Activated CD4-positive, alpha-beta T cell treated with anti-CD3 and anti-CD28 coated beads, Interleukin-2, amount 50 U/mL, for 16 hours (primary cell): Measurements from ENCODE around the gene GPR78.
A peak's percentile ranks its signal among the peaks of the same experiment; 100 is the strongest.

Source experiments
- DNase-seq: peaks from one replicate; pipeline ENCODE4 v3.0.0-alpha.2; 2020

GPR78 gene

DNA sequence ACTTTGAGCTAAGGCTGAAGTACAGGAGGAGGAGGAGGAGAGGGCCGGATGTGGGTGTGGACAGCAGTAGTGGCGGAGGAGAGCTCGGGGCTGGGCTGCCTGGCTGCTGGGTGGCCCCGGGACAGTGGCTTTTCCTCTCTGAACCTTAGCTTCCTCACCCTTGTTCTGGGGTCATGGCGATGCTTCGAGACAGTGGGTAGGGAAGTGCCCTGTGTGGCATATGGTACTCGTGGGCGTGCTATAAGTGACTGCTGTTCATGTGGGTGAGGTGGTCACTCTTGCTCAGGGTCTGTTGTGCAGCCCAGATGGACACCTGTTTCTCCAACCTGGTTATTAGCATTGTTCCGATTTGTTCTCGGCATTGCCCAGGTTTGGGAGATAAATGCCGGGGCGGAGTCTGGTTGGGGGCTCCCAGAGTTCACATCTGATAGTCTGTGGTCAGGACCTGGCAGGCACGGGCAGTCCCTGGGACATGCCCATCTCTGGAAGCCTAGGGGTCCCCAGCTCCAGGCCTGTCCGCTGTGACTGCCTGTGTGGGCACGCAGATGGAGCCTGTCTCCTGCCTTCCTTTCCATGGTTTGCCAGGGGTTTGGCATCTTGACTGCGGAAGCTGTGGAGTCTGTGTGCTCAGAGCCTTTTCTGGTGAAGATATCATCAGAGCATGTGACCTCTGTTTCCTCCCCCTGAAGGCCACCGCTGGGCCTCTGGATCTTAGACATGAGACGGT lies 7.4 kb downstream of the GPR78 start:
- DNase-seq: no peak

DNA sequence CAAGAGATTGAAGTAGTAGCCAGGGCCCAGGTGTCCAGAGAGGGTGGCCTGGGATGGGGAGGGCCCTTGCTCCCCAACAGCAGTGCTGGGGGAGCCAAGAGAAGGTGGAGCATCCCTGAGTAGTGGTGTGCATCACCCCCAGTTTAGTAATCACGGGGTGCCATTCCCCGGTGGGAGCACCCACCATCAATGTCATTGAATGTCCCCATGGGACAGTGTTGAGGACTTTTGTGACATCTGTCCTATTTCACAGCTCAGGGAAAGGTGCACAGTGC lies 7.9 kb downstream of the GPR78 start:
- DNase-seq: no peak

DNA sequence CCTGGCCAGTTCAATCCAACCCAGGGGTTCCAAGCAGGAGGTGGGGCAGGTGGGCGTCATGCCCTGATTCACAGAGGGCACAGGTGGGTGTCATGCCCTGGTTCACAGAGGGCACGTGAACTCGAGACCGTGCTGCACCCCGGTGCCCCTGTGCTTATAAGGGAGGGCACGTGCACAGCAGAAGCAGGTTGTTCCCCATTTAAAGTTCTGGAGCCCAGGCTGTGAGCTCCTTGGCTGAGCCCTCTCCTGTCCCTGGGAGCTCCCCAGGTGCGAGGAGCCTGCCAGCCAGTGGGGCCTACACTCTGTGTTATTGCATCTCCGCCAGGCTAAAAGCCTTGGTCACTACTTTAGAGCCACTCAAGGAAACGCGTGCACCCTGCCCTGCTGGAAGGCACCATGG lies 9.1 kb downstream of the GPR78 start:
- DNase-seq: no peak

DNA sequence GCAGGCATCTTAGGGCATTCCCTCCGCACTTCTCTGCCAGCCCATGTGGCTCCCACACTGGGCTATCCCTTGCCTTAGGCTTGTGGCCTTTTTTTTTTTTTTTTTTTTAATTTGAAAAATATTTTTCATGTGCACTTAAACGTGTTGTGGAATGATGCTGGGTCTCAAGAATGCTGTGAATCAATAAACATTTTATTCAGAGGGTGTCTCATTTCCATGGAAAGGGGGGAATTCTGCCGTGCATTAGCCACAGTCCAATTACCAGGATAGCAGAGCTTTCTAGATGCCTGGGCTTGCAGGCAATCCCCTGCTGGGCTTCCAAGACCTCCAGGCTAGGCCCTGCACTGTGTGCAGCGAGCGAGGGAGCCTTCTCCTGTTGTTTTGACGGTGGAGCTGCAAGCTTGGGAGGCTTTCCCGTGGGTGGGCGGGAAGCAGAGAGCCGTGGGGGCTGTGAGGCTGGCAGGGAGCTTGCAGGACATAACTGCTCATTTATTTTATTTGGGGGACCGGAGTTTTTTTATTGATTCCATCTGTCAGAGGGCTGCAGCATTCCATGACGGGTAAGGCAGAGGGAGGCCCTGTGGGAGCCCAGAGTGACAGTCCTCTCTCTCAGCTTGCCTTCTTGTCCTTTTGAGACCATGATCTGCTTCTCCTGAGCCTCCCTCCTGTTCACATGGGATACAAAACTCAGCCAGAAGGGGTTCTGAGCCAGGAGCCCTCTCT lies 9.8 kb downstream of the GPR78 start:
- no peak for DNase-seq

DNA sequence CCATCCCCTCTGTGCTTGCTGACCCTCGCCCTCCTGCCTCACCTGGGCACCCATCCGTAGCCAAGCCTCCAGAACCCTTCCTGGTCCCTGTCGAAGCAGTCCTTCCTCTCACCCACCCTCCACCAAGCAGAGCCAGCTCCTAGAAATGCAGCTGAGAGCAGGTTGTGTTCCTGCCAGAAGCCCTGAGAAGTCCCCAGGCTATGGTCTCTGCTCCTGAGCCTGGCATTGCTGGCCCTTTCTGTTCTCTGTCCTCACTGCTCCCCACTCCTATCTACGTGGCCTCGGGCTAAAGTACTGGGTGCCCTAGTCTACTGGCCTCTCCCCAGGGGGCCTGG lies 10.3 kb downstream of the GPR78 start:
- DNase-seq: no peak

DNA sequence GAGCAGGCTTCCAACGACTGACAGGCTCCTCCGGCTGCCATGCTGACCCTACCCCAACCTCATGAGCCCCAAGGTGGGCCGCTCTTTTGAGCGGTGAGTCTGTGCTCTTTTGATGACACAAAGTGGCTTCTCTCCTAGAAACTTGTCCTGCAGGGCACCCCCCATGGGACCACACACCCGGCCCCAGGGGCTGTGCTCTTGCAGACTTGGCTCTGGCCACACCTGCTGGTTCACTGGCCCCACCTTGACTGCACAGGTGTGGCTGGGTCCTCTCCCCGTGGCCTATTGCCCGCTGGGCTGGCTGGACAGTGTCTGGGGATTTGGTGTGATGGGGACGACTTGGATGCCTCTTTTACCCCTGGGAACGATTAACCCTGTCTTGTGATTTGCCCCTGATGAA lies 10.9 kb downstream of the GPR78 start:
- DNase-seq: no peak

DNA sequence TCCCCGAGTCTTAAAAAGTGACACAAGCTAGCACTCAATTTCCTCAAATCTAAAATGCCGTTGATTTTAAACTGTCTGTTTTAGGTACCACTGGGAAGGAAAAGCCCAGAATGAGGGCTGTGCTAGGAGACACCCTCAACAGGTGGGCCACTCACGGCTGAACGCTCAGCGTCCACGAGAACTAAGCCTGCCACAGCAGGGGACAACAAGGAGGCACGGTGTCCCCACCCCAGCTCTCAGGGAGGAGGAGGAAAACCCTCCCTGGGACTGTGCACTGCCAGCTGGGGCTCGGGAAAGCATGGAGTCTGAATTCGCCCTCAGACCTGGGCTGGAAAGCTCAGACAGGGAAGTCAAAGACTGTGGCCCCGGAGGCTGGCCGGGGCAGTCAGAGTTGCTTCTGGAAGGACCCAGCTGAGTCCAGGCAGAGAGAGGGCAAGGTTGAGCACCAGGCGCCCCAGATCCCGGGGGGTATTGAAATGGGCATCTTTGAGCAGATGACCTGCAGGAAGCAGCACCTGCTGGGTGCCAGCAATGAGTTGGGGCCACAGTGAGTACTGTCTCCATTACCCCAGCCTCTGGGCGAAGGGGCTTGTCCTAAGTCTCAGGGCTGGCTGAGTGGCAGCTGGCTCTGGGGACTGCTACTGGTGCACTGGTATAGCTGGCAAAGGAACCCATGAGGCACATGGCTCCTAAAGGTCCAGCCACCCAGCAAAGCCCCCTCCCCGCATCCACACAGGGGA lies 11.6 kb downstream of the GPR78 start:
- DNase-seq: no peak

DNA sequence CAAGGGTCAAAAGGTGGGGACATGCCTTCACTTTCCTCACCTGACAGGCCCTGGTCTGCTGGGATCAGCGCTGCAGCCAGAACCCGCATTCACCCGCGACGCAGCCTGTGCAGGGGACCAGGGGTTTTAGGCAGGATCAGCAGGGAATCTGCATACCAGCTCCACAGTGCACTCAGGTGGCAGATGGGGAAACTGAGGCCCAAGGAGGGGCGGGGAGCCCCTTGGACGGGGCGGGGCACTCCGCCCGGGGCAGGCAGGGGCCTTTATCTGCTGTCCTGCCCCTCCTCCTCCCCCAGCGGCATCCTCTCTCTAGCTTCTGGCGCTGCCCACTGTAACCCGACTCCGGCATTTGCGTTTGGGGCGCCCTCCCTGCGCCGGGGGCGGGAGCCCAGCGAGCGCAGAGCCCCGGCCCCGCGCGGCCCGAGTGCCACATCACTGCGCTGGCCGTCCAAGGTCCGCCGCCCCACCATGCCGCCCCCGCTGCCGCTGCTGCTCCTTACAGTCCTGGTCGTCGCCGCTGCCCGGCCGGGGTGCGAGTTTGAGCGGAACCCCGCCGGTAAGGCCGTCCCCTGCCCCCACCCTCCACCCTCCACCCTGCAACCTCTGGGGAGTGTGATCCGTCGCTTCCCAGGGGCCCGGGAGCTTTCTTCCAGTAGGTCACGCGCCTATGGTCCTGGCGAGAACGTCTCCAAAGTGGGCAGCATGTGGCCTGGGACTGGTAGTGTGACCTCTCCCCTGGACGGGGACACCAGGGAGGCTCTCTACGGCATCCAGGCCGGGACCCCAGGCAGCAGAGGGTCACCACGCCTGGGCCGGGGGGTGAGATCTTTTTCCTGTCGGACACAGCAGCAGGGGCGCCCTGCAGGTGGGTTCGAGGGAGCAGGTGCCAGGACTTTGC lies 12.4 kb downstream of the GPR78 start, which contains the start of gene CPZ:
Gene CPZ, plus strand, starts transcription at position 400 of the 898 bp plus-strand sequence. Its CDS starts 69 bp downstream, at position 469.
- no peak for DNase-seq

DNA sequence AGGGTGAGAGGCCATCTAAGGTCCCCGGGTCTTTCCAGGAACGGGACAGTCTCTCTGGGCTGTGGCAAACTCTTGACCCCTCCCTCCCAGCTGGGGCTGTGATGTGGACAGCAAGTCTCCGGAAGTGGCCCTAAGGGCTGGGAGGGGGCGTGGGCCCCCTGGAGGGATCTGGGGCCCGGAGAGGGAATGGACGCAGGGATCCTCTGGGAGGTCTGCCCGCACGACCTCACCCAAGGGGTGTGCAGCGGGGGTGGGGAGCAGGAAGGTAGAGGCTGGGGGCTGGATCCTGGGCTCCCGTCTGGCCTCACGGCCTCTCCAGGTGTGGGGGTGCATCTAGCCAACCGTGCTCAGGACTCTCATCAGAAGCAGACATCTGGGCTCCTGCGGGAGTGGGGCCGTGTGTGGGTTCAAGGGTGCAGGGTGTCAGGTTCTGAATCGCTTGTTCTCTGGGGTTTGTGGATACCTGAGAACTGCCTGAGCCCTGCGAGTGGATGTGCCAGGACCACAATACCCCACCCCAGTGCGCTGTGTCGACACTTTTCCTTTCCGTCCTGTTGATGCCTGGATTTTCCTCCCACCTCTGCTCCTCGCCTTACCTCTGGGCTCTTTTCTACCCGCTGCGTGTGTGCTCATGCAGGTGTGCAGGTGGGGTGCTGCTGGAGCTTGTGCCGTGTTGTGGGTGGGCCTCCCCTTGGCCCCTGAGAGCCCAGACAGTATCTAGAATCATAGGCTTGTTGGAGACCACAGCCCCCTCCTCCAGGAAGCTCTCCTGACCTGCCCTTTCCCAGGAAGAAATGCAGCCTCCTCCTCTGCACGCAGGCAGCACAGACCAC lies 13.3 kb downstream of the GPR78 start:
- no peak for DNase-seq

DNA sequence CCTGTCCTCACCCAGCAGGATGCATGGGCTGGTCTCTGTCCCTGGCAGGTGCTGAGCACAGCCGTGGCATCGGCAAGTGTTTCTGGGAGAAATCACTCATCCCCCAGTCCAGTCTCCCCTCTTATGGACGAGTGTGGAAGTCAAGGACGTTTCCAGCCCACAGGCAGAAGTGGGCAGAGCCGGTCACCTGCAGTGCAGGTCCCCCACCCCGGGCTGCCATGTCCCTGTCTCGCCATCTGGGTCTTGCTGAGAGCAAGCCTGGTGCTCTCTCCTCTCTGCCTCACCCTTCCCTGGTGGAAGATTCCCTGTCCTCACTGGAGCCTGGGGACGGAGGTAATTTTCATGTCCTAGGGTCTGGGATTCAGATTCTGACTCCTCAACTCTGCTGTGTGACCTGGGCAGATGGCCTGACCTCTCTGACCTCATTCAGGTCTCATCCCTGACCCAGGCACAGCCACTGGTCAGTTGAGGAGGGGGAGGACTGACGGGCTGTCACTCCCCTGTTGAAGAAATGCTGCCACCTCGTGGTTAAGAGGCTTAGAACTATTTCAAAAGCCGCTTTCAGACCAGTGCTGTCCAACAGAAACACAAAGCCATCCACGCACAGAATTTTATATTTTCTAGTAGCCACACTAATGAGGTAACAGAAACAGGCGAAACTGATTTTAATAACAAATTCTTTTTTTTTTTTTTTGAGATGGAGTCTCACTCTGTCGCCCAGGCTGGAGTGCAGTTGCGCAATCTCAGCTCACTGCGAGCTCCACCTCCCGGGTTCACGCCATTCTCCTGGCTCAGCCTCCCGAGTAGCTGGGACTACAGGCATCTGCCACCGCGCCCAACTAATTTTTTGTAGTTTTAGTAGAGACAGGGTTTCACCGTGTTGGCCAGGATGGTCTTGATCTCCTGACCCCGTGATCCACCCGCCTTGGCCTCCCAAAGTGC lies 14.2 kb downstream of the GPR78 start:
- peak; percentile 43 for DNase-seq

DNA sequence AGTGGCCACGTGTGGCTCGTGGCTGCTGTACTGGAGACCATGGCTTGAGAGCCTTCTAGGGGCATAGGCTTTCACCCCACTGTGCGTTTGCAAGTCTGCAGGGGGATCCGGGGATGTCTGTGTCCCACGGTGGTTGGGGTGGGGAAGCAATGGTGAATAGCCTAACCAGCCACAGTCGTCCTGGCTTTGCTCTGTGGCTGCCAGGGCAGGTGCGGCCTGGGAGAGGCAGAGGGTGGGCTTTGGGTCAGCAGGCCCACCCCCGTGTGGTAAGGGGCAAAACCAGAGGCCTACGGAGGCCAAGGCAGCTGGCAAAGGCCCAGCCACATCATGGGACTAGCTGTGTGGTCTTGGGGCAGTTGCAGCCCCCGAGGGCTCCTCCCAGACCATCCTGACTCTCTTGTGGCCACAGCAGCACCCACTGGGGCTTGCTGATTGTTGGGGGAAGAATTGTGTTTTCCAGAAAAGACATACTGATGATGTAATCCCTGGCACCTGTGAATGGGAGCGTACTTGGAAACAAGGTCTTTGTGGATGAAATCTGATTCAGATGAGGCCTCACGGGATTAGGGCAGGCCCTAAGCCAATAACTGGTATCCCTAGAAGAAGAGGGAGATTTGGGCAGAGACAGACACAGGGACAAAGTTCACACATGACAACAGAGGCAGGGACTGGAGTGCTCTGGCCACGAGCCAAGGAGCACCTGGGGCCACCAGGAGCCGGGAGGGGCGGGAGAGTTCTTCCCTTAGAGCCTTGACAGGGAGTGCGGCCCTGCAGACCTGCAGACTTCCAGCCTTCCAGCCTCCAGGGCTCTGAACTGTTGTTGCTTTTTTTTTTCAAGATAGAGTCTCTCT lies 15.3 kb downstream of the GPR78 start:
- no peak for DNase-seq

DNA sequence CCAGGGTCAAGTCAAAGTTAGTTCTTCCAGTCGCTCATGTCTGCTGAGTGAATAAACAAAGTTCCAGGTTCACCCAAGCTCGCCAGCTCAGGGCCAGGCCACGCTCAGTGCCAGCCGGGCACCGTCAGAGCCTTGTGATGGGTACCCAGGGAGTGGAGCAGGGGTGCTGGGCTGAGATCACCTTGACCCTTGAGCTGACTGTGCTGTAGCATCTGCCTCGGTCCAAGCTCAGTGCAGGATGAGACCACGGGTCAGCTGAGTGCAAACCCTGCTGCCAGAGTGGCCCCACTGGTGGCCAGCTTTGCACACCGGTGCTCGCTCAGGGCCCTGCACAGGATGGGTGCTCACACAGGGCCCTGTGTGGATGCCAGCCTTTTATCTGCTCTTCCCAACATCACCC lies 16.7 kb downstream of the GPR78 start:
- DNase-seq: no peak

DNA sequence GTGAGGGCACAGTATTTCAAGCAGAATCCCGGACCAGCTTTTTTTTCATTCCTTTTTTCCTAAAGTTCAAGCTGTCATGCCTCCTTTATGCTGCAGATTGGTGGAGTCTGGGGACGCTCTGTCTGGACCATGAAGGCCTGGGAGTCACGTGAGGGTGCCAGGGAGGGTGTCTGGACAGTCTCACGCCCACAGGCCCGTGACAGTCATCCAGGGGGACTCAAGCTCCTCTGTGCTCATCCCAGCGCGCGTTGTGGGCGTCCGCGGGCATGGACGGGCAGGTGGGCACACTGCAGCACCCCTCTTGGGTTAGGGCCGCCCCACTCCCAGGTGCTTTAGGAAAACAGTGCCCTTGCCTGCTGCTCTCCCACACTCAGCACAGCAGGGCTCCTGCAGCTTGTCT lies 17.1 kb downstream of the GPR78 start:
- DNase-seq: no peak

DNA sequence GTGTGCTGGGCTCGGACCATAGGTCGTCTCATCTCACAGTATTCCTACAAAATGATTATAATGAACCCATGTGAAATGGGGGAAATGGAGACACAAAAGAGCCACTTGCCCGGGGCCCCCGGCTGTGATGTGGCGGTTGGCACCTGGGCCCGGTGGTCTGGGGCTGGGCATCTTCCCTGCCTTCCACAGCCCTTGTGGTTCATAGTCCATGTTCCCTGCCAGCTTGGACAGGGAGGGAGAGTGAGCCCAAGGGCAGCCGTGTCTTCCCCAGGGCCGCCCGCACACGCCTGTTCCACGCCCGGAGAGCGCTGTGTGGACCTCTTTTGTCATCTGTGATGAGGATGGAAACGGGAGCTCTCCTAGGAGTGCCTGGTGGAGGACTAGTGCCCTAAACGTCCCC lies 17.6 kb downstream of the GPR78 start:
- no peak for DNase-seq

DNA sequence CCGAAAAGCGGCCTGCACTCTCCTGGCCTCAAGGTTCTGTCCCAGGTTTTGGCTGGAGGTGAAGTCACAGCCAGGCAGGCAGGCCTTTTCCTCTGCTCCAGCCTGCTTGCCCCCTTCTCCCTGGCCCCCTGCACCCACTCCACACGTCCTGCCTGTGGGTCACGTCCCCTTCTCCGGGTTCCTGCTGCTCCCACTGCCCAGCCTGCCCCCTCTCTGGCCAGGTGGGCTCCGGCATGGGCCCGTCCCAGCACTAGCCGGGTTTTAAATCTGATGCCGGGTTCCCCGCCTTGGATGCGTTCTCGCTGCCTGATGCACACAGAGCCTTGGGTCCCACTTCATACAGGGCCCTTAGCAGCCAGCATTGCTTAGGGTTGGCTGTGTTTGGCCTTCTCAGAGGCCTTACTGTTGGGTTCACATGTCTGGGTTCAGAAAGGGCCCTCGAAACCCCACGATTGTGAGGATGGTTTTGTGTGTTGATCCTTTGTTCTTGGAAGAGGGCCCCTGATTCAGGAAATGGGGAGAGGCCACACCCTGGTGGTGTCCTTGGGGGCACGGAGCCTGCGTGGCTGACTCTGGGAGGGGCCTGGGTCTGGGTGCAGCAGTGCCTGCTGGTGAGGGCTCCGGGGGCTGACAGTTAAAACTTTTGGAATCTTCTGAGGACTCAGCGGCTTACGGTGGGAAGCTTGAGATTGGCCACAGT lies 18.3 kb downstream of the GPR78 start:
- DNase-seq: no peak

DNA sequence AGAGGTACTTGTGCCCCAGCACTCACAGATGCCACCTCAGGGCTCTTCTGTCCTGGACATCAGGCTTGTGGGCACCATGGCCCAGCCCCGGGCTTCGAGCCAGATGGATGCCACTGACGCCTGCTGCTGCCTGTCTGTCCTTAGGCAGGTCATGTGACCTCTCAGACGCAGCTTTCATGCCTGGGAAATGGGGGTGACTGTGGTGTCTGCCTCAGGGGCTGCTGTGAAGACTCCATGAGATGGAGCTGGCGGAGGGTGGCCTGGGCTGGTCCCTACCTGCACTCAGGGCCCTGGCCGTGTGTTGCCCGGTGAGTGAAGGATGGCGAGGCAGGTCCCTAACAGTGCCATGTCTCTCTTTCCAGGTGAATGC lies 18.9 kb downstream of the GPR78 start:
- DNase-seq: no peak

DNA sequence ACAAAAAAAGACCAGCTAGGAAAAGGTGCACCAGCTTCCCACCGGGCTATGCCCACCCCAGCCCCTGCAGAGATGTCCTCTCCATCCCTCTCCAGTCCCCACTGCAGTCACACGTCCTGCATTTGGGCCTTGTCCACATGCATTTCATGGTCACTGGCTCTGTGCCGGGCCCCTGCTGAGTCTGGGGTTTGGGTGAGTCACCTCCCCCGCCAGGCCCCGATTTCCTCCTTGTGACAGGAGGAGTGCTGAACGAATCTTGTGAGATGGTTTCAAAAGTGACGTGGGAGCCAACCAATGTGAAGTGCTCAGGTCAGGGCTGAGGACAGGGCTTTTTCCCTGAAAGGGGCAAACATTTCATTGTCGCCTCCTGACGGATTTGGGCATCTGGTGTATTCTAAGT lies 19.5 kb downstream of the GPR78 start:
- no peak for DNase-seq

DNA sequence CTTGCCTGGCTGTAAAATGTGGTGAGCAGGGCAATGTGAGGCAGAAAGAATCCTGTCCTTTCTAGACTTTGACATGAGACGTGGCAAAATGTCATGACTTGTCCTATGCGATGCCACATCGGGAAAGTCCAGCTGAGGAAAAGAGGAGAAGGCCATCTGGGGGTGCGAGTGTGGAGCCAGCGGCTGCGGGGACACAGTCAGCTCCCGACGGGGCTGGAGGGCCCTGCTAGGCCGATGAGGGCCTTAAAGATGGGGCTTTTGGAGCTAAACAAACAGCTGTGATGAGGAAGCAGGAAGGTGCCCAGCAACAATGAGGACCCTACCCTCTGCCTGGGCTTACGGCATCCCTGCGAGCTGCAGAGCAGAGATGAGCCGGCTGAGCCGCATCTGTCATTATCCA lies 20.1 kb downstream of the GPR78 start:
- DNase-seq: no peak

DNA sequence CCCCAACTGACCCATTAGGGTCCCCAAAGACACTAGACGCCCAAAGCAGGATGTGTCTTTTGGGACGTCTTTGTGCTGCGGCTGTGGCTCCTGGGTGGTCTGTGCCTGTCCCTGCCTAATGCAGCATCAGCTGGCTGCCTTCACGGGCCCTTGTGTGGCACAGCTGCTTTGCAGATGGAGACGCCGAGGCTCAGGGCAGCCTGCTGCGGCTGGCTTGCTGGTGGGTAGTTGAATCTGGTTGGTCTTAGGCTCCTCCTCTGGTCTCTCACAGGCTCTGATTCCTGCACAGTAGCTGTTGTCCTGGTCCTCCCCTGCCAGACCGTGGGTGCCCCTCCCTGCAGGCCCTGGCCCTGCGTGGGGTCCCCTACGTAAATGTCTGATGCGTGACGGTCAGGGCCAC lies 20.5 kb downstream of the GPR78 start:
- no peak for DNase-seq

DNA sequence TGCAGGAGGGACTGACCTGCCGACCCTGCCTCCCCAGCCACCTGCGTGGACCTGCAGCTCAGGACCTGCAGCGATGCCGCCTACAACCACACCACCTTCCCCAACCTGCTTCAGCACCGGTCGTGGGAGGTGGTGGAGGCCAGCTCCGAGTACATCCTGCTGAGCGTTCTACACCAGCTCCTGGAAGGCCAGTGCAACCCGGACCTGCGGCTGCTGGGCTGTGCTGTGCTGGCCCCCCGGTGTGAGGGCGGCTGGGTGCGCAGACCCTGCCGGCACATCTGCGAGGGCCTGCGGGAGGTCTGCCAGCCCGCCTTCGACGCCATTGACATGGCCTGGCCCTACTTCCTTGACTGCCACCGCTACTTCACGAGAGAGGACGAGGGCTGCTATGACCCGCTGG lies 20.9 kb downstream of the GPR78 start:
- DNase-seq: no peak
